Cardiac muscle cell (in vitro differentiated cells and primary cell): Measurements from ENCODE around the gene TENM3. TPM values are rescaled to one million over a fixed set of nuclear protein-coding genes. Genes with fewer than 3 reads are reported as not detected.

Experiments used
- DNase-seq, 2 donors: peaks; one replicate each; pipeline versions ENCODE4 v3.0.0 to v3.0.0-alpha.2; 2010 to 2017; ENCODE audit warnings: low read depth in 1 of 2, low spot score in 1 of 2
- H3K27ac ChIP-seq: fragments of 200-600 bp; sonication (generic); 2 replicates; pipeline ENCODE4 v1.5.1; 2016
- H3K27me3 ChIP-seq: fragments of 200-600 bp; sonication (generic); 2 replicates; pipeline ENCODE4 v1.6.0; 2016; ENCODE audit warnings: control low read depth
- H3K36me3 ChIP-seq: fragments of 200-600 bp; sonication (generic); 2 replicates; pipeline ENCODE4 v1.5.1; 2016; ENCODE audit warnings: control low read depth
- H3K4me1 ChIP-seq: fragments of 200-600 bp; sonication (generic); 2 replicates; pipeline ENCODE4 v1.8.1; 2017; ENCODE audit warnings: low read depth, mild to moderate bottlenecking, mixed run types
- H3K4me3 ChIP-seq: fragments of 200-600 bp; sonication (generic); 2 replicates; pipeline ENCODE4 v1.5.1; 2016; ENCODE audit warnings: mild to moderate bottlenecking
- H3K9me3 ChIP-seq: fragments of 200-600 bp; sonication (generic); 2 replicates; pipeline ENCODE4 v1.5.1; 2017; ENCODE audit warnings: low read depth, mild to moderate bottlenecking, control low read depth
- polyA plus RNA-seq: library from polyadenylated mRNA; unstranded; fragments of >200 nt; fragmentation: Nextera tagmentation; extraction: Ambion mirVana; gene quantifications from 2 replicates; pipeline ENCODE4 v1.2.1, GENCODE V29; 2016
- total RNA-seq: library from RNA; depleted of rRNA; stranded (reverse); fragments of >200 nt; gene quantifications from 2 replicates; pipeline ENCODE4 v1.2.3, GENCODE V29; 2016
- TF ChIP-seq, protein P1 (sequence below): IDR thresholded peaks from 2 replicates; pipeline ENCODE4 v1.5.1; 2012; ENCODE audit warnings: low read depth, mild to moderate bottlenecking, low read length

TENM3 gene
- total and polyA plus RNA-seq, 2 experiments from 2014 or later = 12.5 to 24.8 TPM

DNA sequence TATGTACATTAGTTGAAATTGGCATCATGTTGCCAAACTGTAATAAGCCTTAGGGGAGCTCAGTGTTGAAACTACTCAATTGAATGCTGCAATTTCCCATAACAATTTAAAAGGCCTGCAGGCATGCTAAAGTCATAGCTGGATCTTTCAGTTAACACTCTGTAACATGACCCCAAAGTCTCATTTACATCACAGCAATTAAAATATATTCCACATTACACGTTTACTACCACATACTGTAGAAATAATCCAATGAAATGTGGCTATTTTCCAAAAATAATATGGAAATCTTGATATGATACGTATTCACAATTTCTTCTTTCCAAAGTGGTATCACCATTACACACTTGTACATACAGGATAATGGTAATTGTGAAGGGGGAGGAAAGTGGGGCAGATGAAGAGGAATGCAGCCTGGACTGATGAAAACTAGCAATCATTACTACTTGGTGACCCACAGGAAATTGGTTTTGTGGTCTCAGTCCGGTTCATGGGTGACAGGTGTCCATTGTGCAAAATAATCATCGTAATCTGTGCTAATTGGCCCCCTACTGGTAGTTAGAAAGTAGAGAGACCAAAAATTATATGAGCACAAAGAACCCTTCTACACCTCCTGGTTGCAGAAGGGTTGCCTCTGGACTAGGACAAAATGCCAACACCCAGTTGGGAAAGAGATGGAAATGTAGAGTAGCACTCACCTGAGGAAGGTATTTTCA is 63.7 kb downstream of the TENM3 start:
- Histone ChIP-seq H3K4me3 (no peak overlapping the region), H3K4me1 (no peaks in the 10 kb centered on the region), H3K27ac (no peak overlapping the region), H3K9me3 (no peaks in the 10 kb centered on the region), H3K27me3 (peaks cover 10% of the 10 kb centered on the region), H3K36me3 (no peaks in the 10 kb centered on the region)
- DNase-seq = no peak
- TF ChIP-seq, protein P1, sequence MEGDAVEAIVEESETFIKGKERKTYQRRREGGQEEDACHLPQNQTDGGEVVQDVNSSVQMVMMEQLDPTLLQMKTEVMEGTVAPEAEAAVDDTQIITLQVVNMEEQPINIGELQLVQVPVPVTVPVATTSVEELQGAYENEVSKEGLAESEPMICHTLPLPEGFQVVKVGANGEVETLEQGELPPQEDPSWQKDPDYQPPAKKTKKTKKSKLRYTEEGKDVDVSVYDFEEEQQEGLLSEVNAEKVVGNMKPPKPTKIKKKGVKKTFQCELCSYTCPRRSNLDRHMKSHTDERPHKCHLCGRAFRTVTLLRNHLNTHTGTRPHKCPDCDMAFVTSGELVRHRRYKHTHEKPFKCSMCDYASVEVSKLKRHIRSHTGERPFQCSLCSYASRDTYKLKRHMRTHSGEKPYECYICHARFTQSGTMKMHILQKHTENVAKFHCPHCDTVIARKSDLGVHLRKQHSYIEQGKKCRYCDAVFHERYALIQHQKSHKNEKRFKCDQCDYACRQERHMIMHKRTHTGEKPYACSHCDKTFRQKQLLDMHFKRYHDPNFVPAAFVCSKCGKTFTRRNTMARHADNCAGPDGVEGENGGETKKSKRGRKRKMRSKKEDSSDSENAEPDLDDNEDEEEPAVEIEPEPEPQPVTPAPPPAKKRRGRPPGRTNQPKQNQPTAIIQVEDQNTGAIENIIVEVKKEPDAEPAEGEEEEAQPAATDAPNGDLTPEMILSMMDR = peak; percentile 36

DNA sequence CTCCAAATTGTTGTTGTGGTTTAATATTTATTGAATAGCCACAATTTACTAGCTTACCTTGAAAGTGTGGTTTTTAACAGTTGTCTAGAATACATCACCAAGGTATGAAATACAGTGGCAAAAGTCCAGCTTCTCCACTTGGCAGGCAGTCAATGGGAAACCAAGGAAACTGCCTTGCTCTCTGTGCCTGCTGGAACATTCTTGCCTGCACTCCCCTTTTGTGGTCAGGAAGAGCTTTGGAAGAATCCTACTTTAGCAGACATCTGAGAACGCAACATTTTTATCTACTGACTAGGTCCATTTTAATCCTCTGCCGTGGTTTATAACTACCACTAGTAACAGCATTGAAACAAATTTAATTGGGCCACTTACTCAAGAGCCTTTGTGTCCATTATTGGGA is 64.5 kb downstream of the TENM3 start:
- H3K4me3 ChIP-seq = no peak overlapping the region

DNA sequence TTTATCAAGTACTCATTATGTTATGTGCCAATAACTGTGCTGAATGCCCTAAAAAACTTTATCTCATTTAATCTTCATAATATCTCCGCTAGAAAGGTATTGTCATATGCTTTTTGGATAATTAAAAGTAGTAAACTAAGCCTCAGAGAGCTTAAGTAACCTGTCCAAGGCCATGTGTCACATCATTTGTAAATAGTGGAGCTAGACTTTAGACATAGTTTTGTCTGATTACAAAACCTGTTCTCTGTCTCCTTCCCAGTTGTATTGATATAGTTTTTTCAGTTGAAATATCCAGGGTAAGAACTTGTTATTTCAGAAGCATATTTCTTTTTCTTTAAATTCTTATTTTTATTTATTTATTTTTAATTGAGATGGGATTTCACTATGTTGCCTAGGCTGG is 66.7 kb downstream of the TENM3 start:
- Histone ChIP-seq H3K4me1 (no peaks in the 10 kb centered on the region), H3K27me3 (no peaks in the 10 kb centered on the region), H3K4me3 (no peak overlapping the region), H3K9me3 (no peaks in the 10 kb centered on the region), H3K36me3 (no peaks in the 10 kb centered on the region), H3K27ac (no peak overlapping the region)
- TF ChIP-seq, protein P1 = no peak
- DNase-seq = no peak

More for the DNA sequence above, 64.5 kb downstream of the TENM3 start:
- TF ChIP-seq, protein P1 = no peak
- Histone ChIP-seq H3K4me1 (no peaks in the 10 kb centered on the region), H3K27ac (no peak overlapping the region), H3K9me3 (no peaks in the 10 kb centered on the region), H3K36me3 (no peaks in the 10 kb centered on the region), H3K27me3 (peaks cover 4% of the 10 kb centered on the region)
- peak in 1 of 2 donors; percentile 90 for DNase-seq

DNA sequence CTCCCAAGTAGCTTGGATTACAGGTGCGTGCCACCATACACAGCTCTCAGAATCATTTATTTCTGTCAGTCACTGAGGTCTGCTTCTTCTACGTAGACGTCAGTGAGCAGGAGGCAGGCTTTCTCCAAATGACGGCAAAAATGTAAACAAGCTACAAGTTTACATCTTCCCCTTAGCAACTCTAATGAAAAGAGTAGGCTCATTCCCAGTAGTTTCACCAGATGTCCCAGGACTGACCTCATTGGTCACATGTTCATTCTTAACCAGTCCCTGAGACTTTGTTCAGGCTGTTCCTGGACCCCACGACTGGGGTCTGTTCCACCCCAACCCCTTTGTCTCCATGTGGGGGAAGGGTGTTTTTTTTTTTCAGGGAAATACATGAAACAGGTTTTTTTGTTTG is 67.1 kb downstream of the TENM3 start:
- H3K4me3 ChIP-seq = no peak overlapping the region
- H3K27me3 ChIP-seq = no peaks in the 10 kb centered on the region
- TF ChIP-seq, protein P1 = no peak
- H3K27ac ChIP-seq = no peak overlapping the region
- H3K4me1 ChIP-seq = no peaks in the 10 kb centered on the region
- DNase-seq = no peak
- H3K36me3 ChIP-seq = no peaks in the 10 kb centered on the region
- no peaks in the 10 kb centered on the region for H3K9me3 ChIP-seq

DNA sequence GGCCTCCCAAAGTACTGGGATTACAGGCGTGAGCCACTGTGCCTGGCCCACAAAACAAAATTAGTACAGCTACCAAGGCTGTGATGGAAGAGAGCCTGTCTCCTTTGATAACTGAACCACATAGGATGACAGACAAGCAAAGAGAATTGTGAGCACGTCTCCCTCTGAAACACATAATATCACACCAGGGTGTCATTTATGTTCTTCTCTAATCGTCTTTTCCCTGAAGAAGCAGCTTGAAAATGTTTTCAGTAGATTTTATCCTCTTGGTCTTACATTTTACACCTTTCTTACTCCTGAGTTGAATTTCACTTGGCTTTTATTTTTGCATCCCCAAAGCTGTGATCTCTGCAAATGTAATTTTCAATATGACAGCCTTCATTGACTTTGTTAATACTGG is 67.8 kb downstream of the TENM3 start:
- DNase-seq = no peak
- H3K27me3 ChIP-seq = no peaks in the 10 kb centered on the region
- H3K9me3 ChIP-seq = no peaks in the 10 kb centered on the region
- no peaks in the 10 kb centered on the region for H3K4me1 ChIP-seq
- TF ChIP-seq, protein P1 = no peak
- no peak overlapping the region for H3K4me3 ChIP-seq
- no peaks in the 10 kb centered on the region for H3K36me3 ChIP-seq
- H3K27ac ChIP-seq = no peak overlapping the region
